Activated CD4-positive, alpha-beta memory T cell treated with anti-CD3 and anti-CD28 coated beads for 36 hours (primary cell): ENCODE measurements around the gene U2AF2. TPM values are rescaled to one million over a fixed set of nuclear protein-coding genes. Genes with fewer than 3 reads are reported as not detected.

Experiments used
- CTCF ChIA-PET: fragments of 350-600 bp; sonication (Branson Sonifier 250); formaldehyde crosslinking; loops from one replicate; lab custom pipeline; 2021; ENCODE audit warnings: antibody characterized with exemption, inconsistent platforms; lab: Charles Lee
- POLR2A ChIA-PET: fragments of 350-600 bp; sonication (Branson Sonifier 250); formaldehyde crosslinking; loops from one replicate; lab custom pipeline; 2021; ENCODE audit warnings: antibody characterized with exemption; lab: Charles Lee
- DNase-seq: peaks from one replicate; pipeline ENCODE4 v3.0.0-alpha.2; 2020
- H3K27ac Mint-ChIP-seq: one replicate; pipeline ENCODE4 v1.8.0; 2021; ENCODE audit warnings: mixed read lengths
- H3K27me3 Mint-ChIP-seq: one replicate; pipeline ENCODE4 v1.8.0; 2021; ENCODE audit warnings: mixed read lengths
- H3K36me3 Mint-ChIP-seq: one replicate; pipeline ENCODE4 v1.8.0; 2021; ENCODE audit warnings: mixed read lengths
- H3K4me1 Mint-ChIP-seq: one replicate; pipeline ENCODE4 v1.8.0; 2021; ENCODE audit warnings: low read depth, mixed read lengths
- H3K4me3 Mint-ChIP-seq: one replicate; pipeline ENCODE4 v1.8.0; 2021; ENCODE audit warnings: mild to moderate bottlenecking, mixed read lengths
- H3K9me3 Mint-ChIP-seq: one replicate; pipeline ENCODE4 v1.8.0; 2021; ENCODE audit warnings: mixed read lengths
- intact Hi-C: fragments of 100-400 bp; cut with micrococcal nuclease; formaldehyde crosslinking; loops from one replicate; pipeline ENCODE4 v1.15.1; 2023
- total RNA-seq, 2 experiments: library from RNA; stranded (reverse); gene quantifications; one replicate each; pipeline ENCODE4 v1.2.3, GENCODE V29; 2021

Gene U2AF2
- total RNA-seq, 2 experiments from 2014 or later: 249 to 251 TPM

GRCh38 chr19:55651236-55651635, 3.6 kb upstream of the U2AF2 start:
- no peaks in the 10 kb centered on the region for H3K27me3 Mint-ChIP-seq
- DNase-seq: no peak
- POLR2A ChIA-PET: no interaction called here
- H3K4me1 Mint-ChIP-seq: peaks cover 25% of the 10 kb centered on the region
- H3K27ac Mint-ChIP-seq: no peak overlapping the region
- CTCF ChIA-PET: no interaction called here
- intact Hi-C loops: loop anchor here (5.0 to 10.0 kb wide), 3 partner anchors 664 to 1459 kb away; partner anchors contain the start of genes LENG8, TSEN34 and ZSCAN5A
- no peak overlapping the region for H3K4me3 Mint-ChIP-seq
- H3K9me3 Mint-ChIP-seq: no peaks in the 10 kb centered on the region
- peaks cover 10% of the 10 kb centered on the region for H3K36me3 Mint-ChIP-seq

DNA sequence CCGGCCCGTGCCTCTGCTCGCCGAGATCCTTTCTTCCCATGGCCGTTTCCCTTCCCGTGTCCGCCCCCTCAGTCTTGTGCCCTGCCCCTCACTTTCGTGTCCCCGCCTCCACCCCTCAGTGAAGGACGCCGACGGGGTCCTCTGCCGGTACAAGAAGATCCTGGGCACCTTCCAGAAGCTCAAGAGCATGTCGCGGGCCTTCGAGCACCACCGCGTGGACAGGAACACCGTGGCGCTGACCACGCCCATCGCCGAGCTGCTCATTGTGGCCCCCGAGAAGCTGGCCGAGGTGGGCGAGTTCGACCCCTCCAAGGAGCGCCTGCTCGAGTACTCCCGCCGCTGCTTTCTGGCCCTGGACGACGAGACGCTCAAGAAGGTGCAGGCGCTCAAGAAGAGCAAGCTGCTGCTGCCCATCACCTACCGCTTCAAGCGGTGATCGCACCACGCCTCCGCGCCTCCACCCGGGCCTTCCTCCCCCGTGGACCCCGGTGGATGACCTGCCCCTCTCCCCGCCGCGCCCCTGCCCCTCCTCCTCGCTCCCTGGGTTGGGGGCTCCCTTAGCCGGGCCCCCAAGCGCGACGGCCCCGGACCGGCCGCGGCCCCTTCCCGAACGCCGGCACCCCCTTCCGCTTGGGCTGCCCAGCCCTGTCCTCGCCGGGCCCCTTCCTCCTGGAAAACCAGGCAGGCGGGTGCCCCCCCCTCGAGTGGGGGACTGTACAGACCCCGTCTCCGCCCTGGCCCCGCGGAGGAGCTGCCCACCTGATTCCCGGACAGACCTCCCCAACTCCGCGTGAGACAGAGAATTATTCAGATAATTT, 2.3 kb upstream of the U2AF2 start:
- ChIA-PET CTCF (interaction anchor here (0.6 to 2.3 kb wide), 14 partner anchors 8 to 428 kb away, joined by 3 to 17 read pairs (median 4); partner anchors contain the start of genes ISOC2, ZNF581 and ZNF784), POLR2A (no interaction called here)
- Mint-ChIP-seq H3K27me3 (no peaks in the 10 kb centered on the region), H3K4me1 (peaks cover 25% of the 10 kb centered on the region), H3K36me3 (peaks cover 19% of the 10 kb centered on the region), H3K9me3 (no peaks in the 10 kb centered on the region), H3K27ac (peak overlapping the region; percentile 28), H3K4me3 (no peak overlapping the region)
- intact Hi-C loops: loop anchor here (1.0 to 10.0 kb wide), 4 partner anchors 20 to 1460 kb away; partner anchors contain the start of genes LENG8, TSEN34 and ZSCAN5A
- DNase-seq: no peak

GRCh38 chr19:55653651-55654322, 1.0 kb upstream of the U2AF2 start:
- POLR2A ChIA-PET: interaction anchor here (0.7 to 1.7 kb wide), 7 partner anchors 11 to 315 kb away, joined by 3 to 19 read pairs (median 4); partner anchors contain the start of genes FIZ1, KMT5C, UBE2S and ZNF581
- peaks cover 29% of the 10 kb centered on the region for H3K4me1 Mint-ChIP-seq
- H3K36me3 Mint-ChIP-seq: peaks cover 24% of the 10 kb centered on the region
- H3K4me3 Mint-ChIP-seq: peak overlapping the region; percentile 93
- no peaks in the 10 kb centered on the region for H3K27me3 Mint-ChIP-seq
- H3K9me3 Mint-ChIP-seq: no peaks in the 10 kb centered on the region
- peak; percentile 98 for DNase-seq
- peak overlapping the region; percentile 100 for H3K27ac Mint-ChIP-seq
- intact Hi-C loops: loop anchor here (1.0 to 10.0 kb wide), 10 partner anchors 10 to 1461 kb away; partner anchors contain the start of genes FIZ1, LENG8, RPL28 and TSEN34
- CTCF ChIA-PET: interaction anchor here (0.7 to 2.3 kb wide), 21 partner anchors 8 to 427 kb away, joined by 3 to 31 read pairs (median 5); partner anchors contain the start of genes FIZ1, ZNF581 and ZNF784

DNA sequence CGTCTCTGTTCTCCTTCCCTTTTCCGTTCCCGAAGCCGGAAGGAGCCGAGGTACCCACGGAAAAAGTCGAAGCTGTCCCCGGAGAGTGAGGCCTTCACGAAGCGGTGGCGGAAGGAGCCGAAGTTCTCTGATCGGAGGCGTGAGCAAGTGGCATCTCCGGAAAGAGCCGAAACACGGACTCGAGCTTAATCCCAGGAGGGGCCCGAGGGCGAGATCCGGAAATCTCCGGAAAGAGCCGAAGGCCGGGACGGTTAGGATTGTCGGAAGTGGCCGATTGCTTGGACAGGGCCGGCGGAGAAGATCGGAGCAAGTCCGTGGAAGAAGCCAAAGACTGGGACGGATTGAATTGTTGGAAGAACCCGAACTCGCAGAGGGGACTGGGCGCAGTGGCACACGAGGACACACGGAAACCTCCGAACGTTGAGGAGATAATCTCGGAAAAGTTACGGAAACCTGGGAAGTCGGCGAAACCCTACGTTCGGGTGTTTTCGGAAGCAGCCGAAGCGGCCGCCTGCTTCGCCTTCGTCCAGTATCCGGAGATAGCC, 440 bp upstream of the U2AF2 start:
- peak; percentile 100 for DNase-seq
- H3K4me3 Mint-ChIP-seq: peak overlapping the region; percentile 93
- H3K36me3 Mint-ChIP-seq: peaks cover 26% of the 10 kb centered on the region
- CTCF ChIA-PET: interaction anchor here (0.7 to 2.3 kb wide), 14 partner anchors 9 to 404 kb away, joined by 3 to 31 read pairs (median 5); partner anchors contain the start of genes FIZ1 and ZNF581
- intact Hi-C loops: loop anchor here (1.0 to 10.0 kb wide), 9 partner anchors 11 to 1462 kb away; partner anchors contain the start of genes FIZ1, LENG8, RPL28 and TSEN34
- peaks cover 28% of the 10 kb centered on the region for H3K4me1 Mint-ChIP-seq
- POLR2A ChIA-PET: interaction anchor here (0.7 to 1.7 kb wide), 7 partner anchors 11 to 315 kb away, joined by 3 to 19 read pairs (median 4); partner anchors contain the start of genes FIZ1, KMT5C, UBE2S and ZNF581
- H3K27ac Mint-ChIP-seq: peak overlapping the region; percentile 100
- no peaks in the 10 kb centered on the region for H3K9me3 Mint-ChIP-seq
- no peaks in the 10 kb centered on the region for H3K27me3 Mint-ChIP-seq

DNA sequence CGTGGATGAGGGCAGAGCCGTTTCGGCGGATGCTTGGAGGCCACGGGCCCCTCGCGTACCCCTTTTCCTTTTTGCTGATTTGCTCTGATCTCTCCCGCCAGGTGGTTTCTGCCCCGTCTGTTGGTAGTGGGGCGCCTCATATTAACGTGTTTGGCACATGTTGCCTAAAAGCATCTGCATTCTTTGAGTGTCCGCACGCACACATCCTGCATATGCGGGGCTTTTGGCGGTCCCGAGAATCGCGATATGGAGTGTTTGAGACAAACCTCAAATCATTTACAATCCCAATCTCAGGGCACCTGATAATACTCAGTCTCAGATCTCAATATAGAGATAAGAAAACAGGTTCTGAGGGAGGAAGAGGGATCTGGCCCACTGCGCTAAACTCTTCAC, 809 bp downstream of the U2AF2 start:
- Mint-ChIP-seq H3K4me1 (peaks cover 29% of the 10 kb centered on the region), H3K36me3 (peaks cover 34% of the 10 kb centered on the region), H3K27me3 (no peaks in the 10 kb centered on the region), H3K4me3 (peak overlapping the region; percentile 93), H3K27ac (peak overlapping the region; percentile 100), H3K9me3 (no peaks in the 10 kb centered on the region)
- POLR2A ChIA-PET: no interaction called here
- DNase-seq: no peak
- intact Hi-C loops: loop anchor here (1.0 to 10.0 kb wide), 4 partner anchors 20 to 1211 kb away; partner anchors contain the start of genes EPN1, LENG8, PPP1R12C and ZSCAN5A
- CTCF ChIA-PET: interaction anchor here (2.3 to 2.6 kb wide), 2 partner anchors 9 to 16 kb away, joined by 5 to 23 read pairs; no protein-coding TSS in a partner anchor

DNA sequence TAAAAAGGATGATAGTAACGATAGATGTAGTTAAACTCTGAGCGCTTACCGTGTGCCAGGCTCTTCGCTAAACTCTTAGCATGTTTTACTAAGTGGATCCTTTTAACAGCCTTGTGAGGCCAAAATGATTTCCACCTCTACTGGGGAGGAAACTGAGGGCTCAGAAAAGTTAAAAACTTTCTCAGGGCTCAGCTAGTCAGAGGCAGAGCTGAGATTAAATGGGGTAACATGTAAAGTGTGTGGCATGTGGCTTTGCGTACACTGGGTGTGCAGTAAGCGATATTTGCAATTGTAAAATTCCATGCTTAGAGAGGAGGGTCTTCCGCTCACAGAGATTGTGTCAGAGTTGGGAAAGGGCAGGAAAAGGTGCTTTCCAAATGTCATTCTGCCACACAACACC, 1.7 kb downstream of the U2AF2 start:
- Mint-ChIP-seq H3K4me3 (peak overlapping the region; percentile 93), H3K4me1 (peaks cover 29% of the 10 kb centered on the region), H3K27me3 (no peaks in the 10 kb centered on the region), H3K9me3 (no peaks in the 10 kb centered on the region), H3K36me3 (peaks cover 39% of the 10 kb centered on the region), H3K27ac (peak overlapping the region; percentile 100)
- ChIA-PET CTCF (interaction anchor here (0.7 to 2.6 kb wide), 10 partner anchors 9 to 189 kb away, joined by 3 to 23 read pairs (median 4); no protein-coding TSS in a partner anchor), POLR2A (interaction anchor here (0.6 to 1.6 kb wide), 6 partner anchors 9 to 484 kb away, joined by 3 to 8 read pairs (median 3); partner anchors contain the start of genes EPN1 and ZNF444)
- intact Hi-C loops: loop anchor here (10.0 kb wide), 2 partner anchors 658 to 1212 kb away; partner anchors contain the start of genes LENG8 and ZSCAN5A
- DNase-seq: no peak

GRCh38 chr19:55656988-55657747, 2.3 kb downstream of the U2AF2 start:
- peaks cover 46% of the 10 kb centered on the region for H3K36me3 Mint-ChIP-seq
- H3K27ac Mint-ChIP-seq: peak overlapping the region; percentile 100

GRCh38 chr19:55658846-55659459, 4.1 kb downstream of the U2AF2 start:
- ChIA-PET POLR2A (no interaction called here), CTCF (no interaction called here)
- Mint-ChIP-seq H3K4me3 (no peak overlapping the region), H3K4me1 (peaks cover 29% of the 10 kb centered on the region), H3K9me3 (no peaks in the 10 kb centered on the region), H3K36me3 (peaks cover 61% of the 10 kb centered on the region), H3K27ac (no peak overlapping the region), H3K27me3 (no peaks in the 10 kb centered on the region)
- intact Hi-C loops: loop anchor here (10.0 kb wide), 2 partner anchors 656 to 1214 kb away; partner anchors contain the start of genes LENG8 and ZSCAN5A
- DNase-seq: no peak

More at GRCh38 chr19:55656988-55657747, 2.3 kb downstream of the U2AF2 start:
- Mint-ChIP-seq H3K9me3 (no peaks in the 10 kb centered on the region), H3K4me1 (peaks cover 29% of the 10 kb centered on the region), H3K27me3 (no peaks in the 10 kb centered on the region), H3K4me3 (peak overlapping the region; percentile 93)
- DNase-seq: peak; percentile 58
- CTCF ChIA-PET: interaction anchor here (0.7 to 2.6 kb wide), 13 partner anchors 9 to 189 kb away, joined by 3 to 23 read pairs (median 4); no protein-coding TSS in a partner anchor
- intact Hi-C loops: loop anchor here (10.0 kb wide), 2 partner anchors 658 to 1212 kb away; partner anchors contain the start of genes LENG8 and ZSCAN5A
- POLR2A ChIA-PET: interaction anchor here (0.6 to 1.6 kb wide), 8 partner anchors 8 to 484 kb away, joined by 3 to 8 read pairs (median 3); partner anchors contain the start of genes EPN1 and ZNF444

GRCh38 chr19:55659822-55660221, 5.0 kb downstream of the U2AF2 start:
- H3K27ac Mint-ChIP-seq: peak overlapping the region; percentile 38
- peaks cover 29% of the 10 kb centered on the region for H3K4me1 Mint-ChIP-seq
- CTCF ChIA-PET: interaction anchor here (1.0 kb wide), 1 partner anchor 11 kb away, joined by 4 read pairs; no protein-coding TSS in a partner anchor

GRCh38 chr19:55660404-55660803, 5.6 kb downstream of the U2AF2 start:
- H3K4me1 Mint-ChIP-seq: peaks cover 29% of the 10 kb centered on the region
- H3K36me3 Mint-ChIP-seq: peaks cover 68% of the 10 kb centered on the region
- H3K27ac Mint-ChIP-seq: peak overlapping the region; percentile 38
- ChIA-PET CTCF (interaction anchor here (1.0 kb wide), 1 partner anchor 11 kb away, joined by 4 read pairs; no protein-coding TSS in a partner anchor), POLR2A (no interaction called here)
- H3K9me3 Mint-ChIP-seq: no peaks in the 10 kb centered on the region
- H3K27me3 Mint-ChIP-seq: no peaks in the 10 kb centered on the region
- no peak overlapping the region for H3K4me3 Mint-ChIP-seq
- intact Hi-C loops: no loop called here
- DNase-seq: no peak

More at GRCh38 chr19:55659822-55660221, 5.0 kb downstream of the U2AF2 start:
- DNase-seq: no peak
- Mint-ChIP-seq H3K36me3 (peaks cover 67% of the 10 kb centered on the region), H3K4me3 (no peak overlapping the region), H3K27me3 (no peaks in the 10 kb centered on the region), H3K9me3 (no peaks in the 10 kb centered on the region)
- POLR2A ChIA-PET: no interaction called here
- intact Hi-C loops: loop anchor here (10.0 kb wide), 2 partner anchors 655 to 1215 kb away; partner anchors contain the start of genes LENG8 and ZSCAN5A
